GM23248 (cell line): ENCODE measurements around the gene TBC1D2. TPM values are rescaled to one million over a fixed set of nuclear protein-coding genes. Genes with fewer than 3 reads are reported as not detected.

ENCODE experiments used
- DNase-seq: peaks from one replicate; pipeline ENCODE4 v3.0.0-alpha.2; 2015
- H2AFZ ChIP-seq: fragments of 200-600 bp; sonication (generic); 2 replicates; pipeline ENCODE4 v1.6.1; 2016; ENCODE audit warnings: antibody characterized with exemption
- H3F3A ChIP-seq: fragments of 200-600 bp; sonication (generic); 2 replicates; pipeline ENCODE4 v1.6.1; 2016; ENCODE audit warnings: mild to moderate bottlenecking, antibody characterized with exemption, mixed run types; ENCODE audit not compliant: insufficient read depth
- H3K27ac ChIP-seq: fragments of 200-600 bp; sonication (generic); 2 replicates; pipeline ENCODE4 v1.5.1; 2016; ENCODE audit warnings: mild to moderate bottlenecking
- H3K27me3 ChIP-seq: fragments of 200-600 bp; sonication (generic); replicated peaks from 2 replicates; pipeline ENCODE4 v1.6.1; 2016; ENCODE audit warnings: mild to moderate bottlenecking; ENCODE audit not compliant: insufficient read depth
- H3K36me3 ChIP-seq: fragments of 200-600 bp; sonication (generic); 2 replicates; pipeline ENCODE4 v1.6.1; 2016; ENCODE audit warnings: low read depth, mild to moderate bottlenecking
- H3K4me1 ChIP-seq: fragments of 200-600 bp; sonication (generic); 2 replicates; pipeline ENCODE4 v1.6.1; 2016; ENCODE audit warnings: mild to moderate bottlenecking; ENCODE audit not compliant: insufficient read depth
- H3K4me2 ChIP-seq: fragments of 200-600 bp; sonication (generic); one replicate; pipeline ENCODE4 v1.6.1; 2016; ENCODE audit warnings: mild to moderate bottlenecking; ENCODE audit not compliant: unreplicated experiment
- H3K4me3 ChIP-seq: fragments of 200-600 bp; sonication (generic); 2 replicates; pipeline ENCODE4 v1.5.1; 2016; ENCODE audit warnings: mild to moderate bottlenecking
- H3K79me2 ChIP-seq: fragments of 200-600 bp; sonication (generic); 2 replicates; pipeline ENCODE4 v1.6.1; 2016; ENCODE audit warnings: mild to moderate bottlenecking; ENCODE audit not compliant: insufficient read depth
- H3K9ac ChIP-seq: fragments of 200-600 bp; sonication (generic); 2 replicates; pipeline ENCODE4 v1.6.1; 2016; ENCODE audit warnings: mild to moderate bottlenecking
- H3K9me2 ChIP-seq: fragments of 200-600 bp; sonication (generic); 2 replicates; pipeline ENCODE4 v1.6.1; 2016; ENCODE audit warnings: mixed run types, mild to moderate bottlenecking, moderate library complexity; ENCODE audit not compliant: insufficient read depth
- H3K9me3 ChIP-seq: fragments of 200-600 bp; sonication (generic); one replicate; pipeline ENCODE4 v1.6.1; 2017; ENCODE audit warnings: low read depth
- H4K20me1 ChIP-seq: fragments of 200-600 bp; sonication (generic); 2 replicates; pipeline ENCODE4 v1.6.0; 2016; ENCODE audit not compliant: insufficient read depth
- EZH2 ChIP-seq: fragments of 200-600 bp; sonication (generic); IDR thresholded peaks from 2 replicates; pipeline ENCODE4 v1.6.1; 2018; ENCODE audit warnings: antibody characterized with exemption, mild to moderate bottlenecking; ENCODE audit not compliant: insufficient read depth, poor library complexity, severe bottlenecking
- EZH2phosphoT487 ChIP-seq: fragments of 200-600 bp; sonication (generic); IDR thresholded peaks from 2 replicates; pipeline ENCODE4 v1.6.1; 2018; ENCODE audit warnings: antibody characterized with exemption, moderate library complexity, mild to moderate bottlenecking, low read depth; ENCODE audit not compliant: insufficient read depth
- WGBS, 2 experiments: methylation state at CpG; one replicate each; pipeline ENCODE4 v1.1.6; 2015 to 2017; ENCODE audit warnings: low lambda C conversion rate in 2 of 2, low coverage in 1 of 2; ENCODE audit errors: missing lambda C conversion rate in 2 of 2; 5-methylcytosine and 5-hydroxymethylcytosine counted together
- in situ Hi-C: fragments of 300-500 bp; cut with MboI; formaldehyde crosslinking; loops from 2 replicates; pipeline ENCODE4 v1.15.0; 2020
- polyA plus RNA-seq: library from polyadenylated mRNA; unstranded; fragments of >200 nt; fragmentation: Nextera tagmentation; extraction: Ambion mirVana; gene quantifications from 2 replicates; pipeline ENCODE4 v1.2.1, GENCODE V29; 2016
- total RNA-seq: library from RNA; depleted of rRNA; stranded (reverse); fragments of >200 nt; shearing (Covaris generic); gene quantifications from 2 replicates; pipeline ENCODE4 v1.2.3, GENCODE V29; 2014

The TBC1D2 gene
- total and polyA plus RNA-seq, 2 experiments from 2014 or later, result 58.4 to 58.9 TPM

DNA sequence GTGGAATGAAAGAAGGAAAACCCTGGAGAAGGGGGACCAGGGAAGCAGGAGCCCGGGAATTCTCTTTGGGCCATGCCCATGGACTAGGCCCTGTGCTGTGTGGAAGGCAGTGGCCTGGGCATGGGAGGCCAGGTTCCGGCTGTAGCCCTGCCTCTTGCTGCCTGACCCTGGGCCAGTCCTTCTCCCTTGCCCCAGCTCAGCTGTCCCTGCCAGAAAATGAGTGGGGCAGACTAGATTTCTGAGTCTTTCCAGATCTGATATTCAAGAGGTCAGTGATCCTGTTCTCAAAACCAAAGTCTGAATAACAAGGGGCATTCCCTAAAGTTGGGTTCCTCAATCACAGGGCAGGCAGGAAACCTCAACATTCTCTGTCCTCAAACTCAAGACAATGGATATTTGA lies 38.2 kb downstream of the TBC1D2 start:
- H3K27ac ChIP-seq, result no peak overlapping the region
- in situ Hi-C loops, result no loop called here
- H3K27me3 ChIP-seq, result no peaks in the 10 kb centered on the region
- WGBS, 2 experiments, result 89 to 97% methylated on average over 2 of the region's 2 CpGs
- no peaks in the 10 kb centered on the region for H4K20me1 ChIP-seq
- H3K9me3 ChIP-seq, result no peaks in the 10 kb centered on the region
- no peak for DNase-seq
- H3K4me2 ChIP-seq, result no peak overlapping the region
- peaks cover 6% of the 10 kb centered on the region for H3K4me1 ChIP-seq
- H3K4me3 ChIP-seq, result no peak overlapping the region
- H3K9ac ChIP-seq, result no peak overlapping the region
- H3F3A ChIP-seq, result peaks cover 7% of the 10 kb centered on the region
- H3K36me3 ChIP-seq, result peaks cover 57% of the 10 kb centered on the region
- H3K79me2 ChIP-seq, result no peaks in the 10 kb centered on the region
- H2AFZ ChIP-seq, result no peak overlapping the region
- no peaks in the 10 kb centered on the region for H3K9me2 ChIP-seq
- no peak for TF ChIP-seq EZH2phosphoT487
- no peak for TF ChIP-seq EZH2

DNA sequence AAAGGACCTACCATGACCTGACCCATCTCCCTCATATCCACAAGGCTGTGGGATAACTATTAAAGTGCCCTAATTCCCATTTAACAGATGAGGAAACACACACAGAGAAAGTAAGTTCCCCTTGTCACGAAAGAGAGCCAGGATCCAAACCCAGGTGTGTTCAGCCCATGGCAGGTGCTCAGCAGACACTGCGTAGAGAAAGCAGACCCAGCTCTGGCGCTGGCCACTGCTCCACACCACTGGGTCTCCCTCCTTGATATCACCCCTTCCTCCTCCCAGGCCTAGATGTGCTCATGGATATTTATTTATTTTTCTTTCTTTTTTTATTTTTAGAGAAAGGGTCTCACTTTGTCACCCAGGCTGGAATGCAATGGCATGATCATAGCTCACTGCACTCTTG lies 39.1 kb downstream of the TBC1D2 start:
- H3K79me2 ChIP-seq, result no peaks in the 10 kb centered on the region

DNA sequence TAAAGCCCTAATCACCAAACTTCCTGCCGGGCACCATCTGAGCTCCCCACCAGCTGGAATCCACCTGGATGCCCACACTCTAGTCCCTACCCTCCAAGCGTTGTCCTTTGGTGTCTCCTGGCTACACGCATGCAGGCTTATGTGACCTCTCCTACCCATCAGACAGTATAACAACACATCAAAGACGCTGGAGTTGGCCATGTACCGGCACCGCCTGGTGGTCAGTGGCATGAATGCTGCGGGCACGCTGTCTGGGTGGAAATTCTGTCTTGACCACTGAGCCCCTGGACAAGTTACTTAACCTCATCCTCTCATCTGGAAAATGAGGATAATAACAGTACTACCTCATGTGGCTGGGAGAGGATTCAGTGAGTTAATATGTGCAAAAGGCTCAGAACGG lies 39.6 kb downstream of the TBC1D2 start:
- H3K4me3 ChIP-seq, result no peak overlapping the region
- H3K27me3 ChIP-seq, result no peaks in the 10 kb centered on the region
- H3F3A ChIP-seq, result no peaks in the 10 kb centered on the region; the same call in 1 of the 2 replicates
- no peaks in the 10 kb centered on the region for H3K9me2 ChIP-seq
- H3K4me1 ChIP-seq, result no peaks in the 10 kb centered on the region
- H3K9ac ChIP-seq, result peak overlapping the region; percentile 46; the same call in 1 of the 2 replicates
- H2AFZ ChIP-seq, result no peak overlapping the region
- no peaks in the 10 kb centered on the region for H3K9me3 ChIP-seq
- TF ChIP-seq EZH2phosphoT487 (no peak), EZH2 (no peak)
- H4K20me1 ChIP-seq, result no peaks in the 10 kb centered on the region
- H3K36me3 ChIP-seq, result peaks cover 51% of the 10 kb centered on the region
- in situ Hi-C loops, result no loop called here
- H3K4me2 ChIP-seq, result no peak overlapping the region
- H3K79me2 ChIP-seq, result no peaks in the 10 kb centered on the region
- 0 out of 2 replicates have a peak overlapping the region, but pooled peaks have one; percentile 12 for H3K27ac ChIP-seq
- WGBS, 2 experiments, result 93 to 95% methylated on average over 9 of the region's 9 CpGs
- peak; percentile 34 for DNase-seq

More for the DNA sequence above, 39.1 kb downstream of the TBC1D2 start:
- Histone ChIP-seq H4K20me1 (no peaks in the 10 kb centered on the region), H3K9me3 (no peaks in the 10 kb centered on the region), H3K36me3 (peaks cover 50% of the 10 kb centered on the region), H3K9me2 (no peaks in the 10 kb centered on the region), H2AFZ (no peak overlapping the region), H3K4me1 (no peaks in the 10 kb centered on the region), H3K4me2 (no peak overlapping the region), H3K27ac (no peak overlapping the region), H3F3A (no peaks in the 10 kb centered on the region; the same call in 1 of the 2 replicates), H3K27me3 (no peaks in the 10 kb centered on the region), H3K4me3 (no peak overlapping the region), H3K9ac (no peak overlapping the region)
- in situ Hi-C loops, result no loop called here
- no peak for DNase-seq
- 100% methylated on average over 3 of the region's 3 CpGs for WGBS, 2 experiments
- no peak for TF ChIP-seq EZH2phosphoT487
- no peak for TF ChIP-seq EZH2

DNA sequence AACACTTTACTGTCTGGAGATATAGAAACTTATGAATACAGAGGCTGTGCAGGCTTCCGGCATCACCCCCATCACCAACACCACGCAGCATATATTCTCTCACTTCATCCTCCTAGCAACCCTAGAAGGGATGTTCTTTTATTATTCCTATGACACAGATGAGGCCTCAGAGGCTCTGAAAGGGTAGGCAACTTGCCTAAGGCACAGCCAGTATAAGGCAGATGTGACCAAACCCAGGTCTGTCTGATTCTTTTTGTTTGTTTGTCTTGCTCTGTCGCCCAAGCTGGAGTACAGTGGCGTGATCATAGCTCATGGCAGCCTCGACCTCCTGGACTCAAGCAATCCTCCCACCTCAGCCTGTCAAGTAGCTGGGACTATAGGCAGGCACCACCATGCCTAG lies 40.2 kb downstream of the TBC1D2 start:
- Histone ChIP-seq H3K9ac (peak overlapping the region; percentile 46; the same call in 1 of the 2 replicates), H3K27me3 (no peaks in the 10 kb centered on the region), H3K4me1 (no peaks in the 10 kb centered on the region), H3K9me2 (no peaks in the 10 kb centered on the region), H3K27ac (0 out of 2 replicates have a peak overlapping the region, but pooled peaks have one; percentile 12), H3K4me3 (no peak overlapping the region), H3K9me3 (no peaks in the 10 kb centered on the region), H2AFZ (no peak overlapping the region), H3K79me2 (no peaks in the 10 kb centered on the region), H3K4me2 (no peak overlapping the region), H3F3A (no peaks in the 10 kb centered on the region; the same call in 1 of the 2 replicates), H4K20me1 (no peaks in the 10 kb centered on the region), H3K36me3 (peaks cover 53% of the 10 kb centered on the region)
- in situ Hi-C loops, result no loop called here
- DNase-seq, result peak; percentile 37
- TF ChIP-seq EZH2phosphoT487, result no peak
- no peak for TF ChIP-seq EZH2
- WGBS, 2 experiments, result 90 to 98% methylated on average over 5 of the region's 5 CpGs
